Endothelial cell of hepatic sinusoid (primary cell): ENCODE measurements around the gene RPS5.

Source experiments
- in situ Hi-C: cut with HindIII; loops from 2 replicates; pipeline ENCODE4 v1.10.0; 2017; ENCODE audit warnings: low sequenced_read_pairs

The RPS5 gene

GRCh38 chr19:58385313-58385890 is 1.7 kb upstream of the RPS5 start:
- in situ Hi-C loops = no loop called here

DNA sequence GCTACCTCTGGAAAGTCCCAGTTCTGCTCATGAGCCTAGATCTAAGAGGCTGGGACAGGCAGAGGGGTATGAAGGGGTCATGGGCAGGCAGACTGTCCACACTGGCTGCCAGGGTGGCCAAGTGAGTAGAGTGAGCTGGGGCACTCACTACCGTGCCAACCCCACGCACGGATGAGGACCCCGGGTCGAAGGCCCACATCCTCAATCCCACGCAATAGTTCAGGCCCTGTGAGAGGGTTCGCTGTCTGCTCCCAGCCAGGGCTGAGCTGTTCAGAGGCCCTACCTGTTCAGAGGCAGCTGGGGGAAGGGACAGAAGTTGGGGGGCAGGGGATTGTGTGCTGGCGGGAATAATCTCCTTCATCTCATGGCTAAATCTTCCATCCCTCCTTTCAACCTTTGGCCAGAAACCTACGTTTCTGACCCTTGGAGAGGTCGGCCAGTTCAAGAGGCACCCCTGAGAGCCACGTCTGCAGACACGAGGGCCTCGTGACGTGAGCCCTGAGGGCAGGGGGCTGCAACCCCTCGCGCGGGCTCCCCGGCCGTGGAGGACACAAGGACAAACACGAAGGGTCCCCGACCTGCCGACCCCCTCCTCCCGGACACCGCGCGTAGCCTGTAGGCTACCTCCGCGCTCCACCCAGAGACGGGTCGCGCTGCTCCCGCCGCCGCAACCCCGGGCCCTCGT is 1.0 kb upstream of the RPS5 start:
- in situ Hi-C loops = no loop called here

GRCh38 chr19:58387338-58388174 is 487 bp downstream of the RPS5 start:
- in situ Hi-C loops = no loop called here

GRCh38 chr19:58388175-58388526 is 1.1 kb downstream of the RPS5 start:
- in situ Hi-C loops = no loop called here

- in situ Hi-C loops = no loop called here
These were observed 6.1 kb downstream of the RPS5 start for GRCh38 chr19:58392945-58393724.

GRCh38 chr19:58393725-58394033 is 6.6 kb downstream of the RPS5 start:
- in situ Hi-C loops = no loop called here

- in situ Hi-C loops = no loop called here
These were observed 7.8 kb downstream of the RPS5 start for GRCh38 chr19:58394821-58395219.

DNA sequence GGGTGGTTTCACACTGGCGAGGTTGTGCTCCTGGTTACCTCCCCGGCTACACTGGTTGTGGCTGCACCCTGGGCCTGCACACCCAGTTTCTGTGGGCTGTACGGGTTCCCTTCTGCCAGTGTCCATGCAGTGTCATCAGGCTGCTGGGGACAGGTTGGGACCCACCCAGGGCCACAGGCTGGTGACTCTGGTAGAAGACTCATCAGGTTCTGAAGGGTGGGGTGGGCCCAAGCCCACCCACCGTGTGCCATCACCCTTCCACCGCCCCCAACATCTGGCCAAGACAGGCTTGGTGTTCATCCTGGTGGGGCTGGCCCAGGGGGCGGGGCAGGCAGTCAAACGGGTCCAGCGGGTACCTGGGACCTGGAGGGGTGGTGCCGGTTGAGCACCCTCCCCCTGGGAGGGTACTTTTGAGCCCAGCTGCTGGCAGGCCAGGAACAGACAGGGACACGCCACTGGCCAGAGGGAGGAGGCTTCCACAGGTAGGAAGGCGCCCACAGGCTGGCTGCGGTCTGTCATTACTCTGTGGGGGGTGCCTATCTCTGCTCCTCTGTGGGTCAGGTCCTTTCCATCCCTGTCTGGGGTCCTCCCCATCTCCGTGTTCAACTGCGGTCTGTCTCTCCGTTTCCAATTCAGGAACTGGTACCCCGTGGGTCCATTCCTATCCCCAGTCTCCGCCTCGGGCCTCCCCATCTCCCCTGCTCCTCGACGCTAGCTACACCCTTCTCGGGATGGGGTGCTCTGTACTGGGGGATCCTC is 8.3 kb downstream of the RPS5 start, which contains the start of gene RNF225:
RNF225 (plus strand) TSS at position 437 of the 759 bp plus-strand sequence. CDS start 434 bp downstream, outside the sequence.
- in situ Hi-C loops = no loop called here

DNA sequence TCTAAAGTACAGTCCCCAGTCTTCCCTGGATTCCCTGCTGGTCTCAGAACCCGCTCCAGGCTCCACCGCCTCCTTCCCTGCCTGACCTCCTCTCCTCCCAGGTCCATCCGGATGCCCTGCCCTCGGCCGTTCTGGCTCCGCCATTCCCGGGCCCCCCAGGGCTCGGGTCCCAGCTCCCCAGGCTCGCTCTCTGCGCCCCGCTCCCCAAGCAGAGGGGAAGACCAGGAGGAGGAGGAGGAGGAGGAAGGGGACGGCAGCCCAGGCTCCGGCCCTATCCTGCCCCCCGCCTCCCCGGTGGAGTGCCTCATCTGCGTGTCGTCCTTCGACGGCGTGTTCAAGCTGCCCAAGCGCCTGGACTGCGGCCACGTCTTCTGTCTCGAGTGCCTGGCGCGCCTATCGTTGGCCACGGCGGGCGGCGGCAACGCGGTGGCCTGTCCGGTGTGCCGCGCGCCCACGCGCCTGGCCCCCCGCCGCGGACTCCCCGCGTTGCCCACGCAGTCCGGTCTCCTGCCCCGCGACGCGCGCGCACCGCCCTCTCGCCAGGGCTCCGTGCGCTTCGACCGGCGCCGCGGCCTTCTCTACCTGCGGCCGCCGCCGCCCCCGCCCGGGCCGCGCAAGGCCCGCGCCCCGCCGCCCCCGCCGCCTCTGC is 9.0 kb downstream of the RPS5 start:
- in situ Hi-C loops = no loop called here

- in situ Hi-C loops = no loop called here
These were observed 9.8 kb downstream of the RPS5 start for GRCh38 chr19:58396691-58397532.

DNA sequence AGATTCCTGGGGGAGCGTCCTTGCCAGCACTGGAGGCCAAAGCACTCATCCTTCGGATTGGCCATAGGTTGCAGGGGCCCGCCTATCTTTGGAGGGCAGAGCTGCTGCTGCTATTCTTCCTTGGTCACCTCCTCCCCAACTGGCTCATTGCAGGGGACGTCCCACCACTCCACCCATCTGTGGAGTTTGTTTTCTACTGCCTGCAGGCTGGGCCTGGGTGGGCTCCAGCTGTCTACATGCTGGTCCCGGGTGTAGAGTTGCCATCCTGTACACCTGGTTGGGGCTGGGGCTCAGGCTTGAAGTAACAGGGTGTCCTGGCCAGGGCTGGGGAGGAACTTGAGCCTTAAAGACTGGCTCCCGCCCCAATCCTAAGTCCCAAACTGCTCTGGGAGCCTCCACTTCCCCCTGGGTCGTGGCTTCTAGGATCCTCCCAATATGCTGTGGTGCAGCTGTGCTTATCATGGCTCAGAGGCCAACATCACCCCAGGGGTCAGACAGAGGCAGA is 10.5 kb downstream of the RPS5 start:
- in situ Hi-C loops = no loop called here

DNA sequence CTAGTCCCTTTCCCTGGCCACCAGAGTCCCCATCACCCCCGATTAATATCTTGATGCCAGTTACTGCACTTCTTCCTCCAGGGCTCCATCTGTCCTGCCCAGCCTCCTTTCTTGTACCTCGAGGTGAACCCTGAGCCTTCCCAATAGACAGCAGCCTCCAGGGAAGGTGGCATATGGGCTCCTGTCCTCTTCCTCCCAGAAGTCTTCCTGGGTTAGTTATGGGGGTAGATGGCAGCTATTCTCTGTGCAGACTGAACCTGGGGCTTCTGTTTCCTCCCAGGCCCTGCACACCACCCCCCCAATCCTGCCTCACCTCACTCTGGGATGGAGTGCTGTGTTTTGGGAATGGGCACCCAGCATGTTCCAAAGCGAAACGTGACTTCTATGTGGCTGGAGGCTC is 11.0 kb downstream of the RPS5 start:
- in situ Hi-C loops = no loop called here

- in situ Hi-C loops = no loop called here
These were observed 11.5 kb downstream of the RPS5 start for GRCh38 chr19:58398545-58398944.

DNA sequence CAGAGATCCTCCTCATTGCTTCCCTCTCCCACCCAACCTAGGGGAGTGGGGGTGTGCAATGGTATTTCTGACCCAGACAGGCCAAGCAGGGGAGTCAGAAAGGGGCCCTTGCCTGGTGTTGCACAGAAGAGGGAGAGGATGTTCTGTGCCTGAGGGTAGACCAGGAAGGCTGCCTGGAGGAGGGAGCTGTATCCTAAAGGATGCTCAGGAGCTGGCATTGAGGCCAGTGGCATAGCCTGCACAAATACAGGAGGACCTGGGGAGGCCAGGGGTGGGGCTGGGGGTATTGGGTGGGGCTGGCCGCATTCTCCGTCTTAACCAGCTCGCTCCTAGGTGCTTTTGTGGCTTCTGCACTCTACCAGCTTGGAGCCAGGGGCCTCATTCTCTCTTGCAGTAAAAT is 12.8 kb downstream of the RPS5 start:
- in situ Hi-C loops = no loop called here

DNA sequence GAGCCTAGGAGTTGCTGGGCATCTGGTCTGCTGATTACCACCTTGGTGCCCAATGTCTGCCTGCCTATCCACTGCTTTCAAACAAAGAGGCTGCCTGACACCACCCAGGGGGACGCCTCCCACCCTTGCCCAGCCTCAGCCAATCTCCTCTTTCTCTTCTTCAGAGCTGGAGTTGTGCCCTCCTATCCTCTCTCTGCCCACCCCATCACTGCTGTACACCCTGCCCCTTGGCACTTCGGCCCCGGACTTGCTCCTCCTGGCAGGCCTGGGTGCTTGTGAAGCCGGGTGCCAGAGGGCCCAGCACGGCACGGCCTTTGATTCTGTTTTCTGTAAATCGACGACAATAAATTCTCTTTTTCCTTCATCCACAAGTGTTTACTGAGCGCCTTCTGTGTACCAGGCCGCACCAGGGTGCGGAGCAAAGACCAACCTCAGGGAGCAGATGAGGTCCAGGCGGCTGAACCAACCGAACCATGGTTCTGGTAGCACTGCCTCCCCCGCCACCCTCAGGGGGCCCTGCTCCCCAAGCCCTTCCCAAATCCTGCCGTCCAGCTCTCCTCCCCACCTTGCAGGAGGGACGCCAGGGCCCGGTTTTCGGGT is 13.3 kb downstream of the RPS5 start:
- in situ Hi-C loops = no loop called here

DNA sequence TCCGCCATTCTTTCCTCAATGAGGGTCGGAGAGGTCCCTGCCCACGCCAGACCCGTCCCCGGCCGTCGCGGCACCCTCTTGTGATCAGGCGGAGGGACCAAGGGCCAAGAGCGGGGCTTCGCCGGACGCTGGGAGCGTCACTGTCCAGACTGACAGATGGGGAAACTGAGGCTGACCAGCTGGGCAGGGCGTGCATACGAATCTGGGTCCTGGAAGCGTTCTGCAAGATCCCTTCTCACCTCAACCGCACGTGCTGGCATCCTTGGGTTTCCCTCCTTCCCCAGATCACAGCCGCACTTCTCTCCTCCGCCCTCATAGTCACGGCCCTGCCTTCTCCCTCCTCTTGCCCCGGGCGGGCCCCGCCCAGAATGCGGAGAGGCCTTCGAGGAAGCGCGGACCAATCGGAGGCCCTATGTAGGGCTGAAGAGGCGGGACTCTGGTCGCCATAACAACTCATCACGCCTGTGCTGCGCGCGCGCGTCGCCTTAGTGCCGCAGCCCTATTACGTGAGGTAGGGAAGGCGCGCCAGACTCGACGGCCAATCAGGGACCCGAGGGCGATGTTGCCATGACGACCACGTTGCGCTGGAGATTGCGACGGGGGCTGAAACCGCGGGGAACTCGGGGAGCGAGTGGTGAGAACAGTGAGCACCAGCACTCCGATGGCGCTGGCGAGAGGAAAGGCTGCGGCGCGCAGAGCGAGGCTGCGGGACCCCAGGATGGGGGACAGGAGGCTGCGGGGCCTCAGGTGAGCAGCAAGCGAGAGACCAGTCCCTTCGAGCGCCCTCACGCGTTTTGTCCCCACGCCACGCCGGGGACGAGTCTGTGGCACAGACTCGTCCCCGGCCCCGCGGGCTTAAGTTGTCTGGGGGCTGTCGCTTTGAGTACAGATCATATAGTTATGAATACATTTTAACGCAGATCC is 14.1 kb downstream of the RPS5 start:
- in situ Hi-C loops = no loop called here

GRCh38 chr19:58401840-58402421 is 14.9 kb downstream of the RPS5 start:
- in situ Hi-C loops = no loop called here
